ENCODE results near the gene TEPSIN.

DNA sequence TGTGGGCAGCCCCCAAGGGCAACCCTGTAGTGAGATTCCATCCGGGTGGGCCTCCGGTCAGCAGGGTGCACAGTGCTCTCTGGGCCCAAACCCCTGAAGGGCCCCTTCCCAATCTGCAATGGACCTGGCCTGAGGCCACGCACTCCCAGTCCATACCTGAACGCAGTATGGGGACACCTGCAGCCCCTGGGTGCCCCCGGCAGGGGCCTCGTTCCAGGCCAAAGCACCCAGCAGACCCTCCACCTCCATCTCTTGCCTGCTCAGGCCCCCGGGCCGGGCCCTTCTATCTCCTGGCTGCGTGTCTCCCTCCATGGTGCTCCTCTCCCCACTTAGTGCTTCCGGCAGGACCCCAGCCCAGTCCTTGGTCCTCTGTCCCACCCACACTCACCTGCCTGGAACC, 55.5 kb downstream of the TEPSIN start:
- TF ChIP-seq, protein P1, sequence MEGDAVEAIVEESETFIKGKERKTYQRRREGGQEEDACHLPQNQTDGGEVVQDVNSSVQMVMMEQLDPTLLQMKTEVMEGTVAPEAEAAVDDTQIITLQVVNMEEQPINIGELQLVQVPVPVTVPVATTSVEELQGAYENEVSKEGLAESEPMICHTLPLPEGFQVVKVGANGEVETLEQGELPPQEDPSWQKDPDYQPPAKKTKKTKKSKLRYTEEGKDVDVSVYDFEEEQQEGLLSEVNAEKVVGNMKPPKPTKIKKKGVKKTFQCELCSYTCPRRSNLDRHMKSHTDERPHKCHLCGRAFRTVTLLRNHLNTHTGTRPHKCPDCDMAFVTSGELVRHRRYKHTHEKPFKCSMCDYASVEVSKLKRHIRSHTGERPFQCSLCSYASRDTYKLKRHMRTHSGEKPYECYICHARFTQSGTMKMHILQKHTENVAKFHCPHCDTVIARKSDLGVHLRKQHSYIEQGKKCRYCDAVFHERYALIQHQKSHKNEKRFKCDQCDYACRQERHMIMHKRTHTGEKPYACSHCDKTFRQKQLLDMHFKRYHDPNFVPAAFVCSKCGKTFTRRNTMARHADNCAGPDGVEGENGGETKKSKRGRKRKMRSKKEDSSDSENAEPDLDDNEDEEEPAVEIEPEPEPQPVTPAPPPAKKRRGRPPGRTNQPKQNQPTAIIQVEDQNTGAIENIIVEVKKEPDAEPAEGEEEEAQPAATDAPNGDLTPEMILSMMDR (conservative IDR thresholded peaks at IDR 0.05 in 1 of 2, IDR thresholded peaks at IDR 0.05 in 1 of 2; ENCODE audit: extremely low read depth in 1 of 2, insufficient read depth in 1 of 2, low read depth in 1 of 2, low read length in 2 of 2), result no peak
- TF ChIP-seq EZH2 (IDR thresholded peaks at IDR 0.05; ENCODE audit: borderline replicate concordance, low read length), result no peak
